Measurements from ENCODE around the gene MPRIP.

- TF ChIP-seq CTCF (IDR thresholded peaks at IDR 0.05) = peak in 1 of 6 experiments; percentile 1
- TF ChIP-seq POLR2A (IDR thresholded peaks at IDR 0.05) = peak in 1 of 2 donors; percentile 50
Observed at GRCh38 chr17:17206124-17206912, 164.1 kb downstream of the MPRIP start, which contains the start of gene PLD6.
